ENCODE measurements around the gene OPN5. TPM values are rescaled to one million over a fixed set of nuclear protein-coding genes. Genes with fewer than 3 reads are reported as not detected.

OPN5 gene
- total RNA-seq, 1 experiment from 2014 or later: not detected

- no peaks in the 10 kb centered on the region for H4K20me1 ChIP-seq (ENCODE audit: low read length)
Observed at GRCh38 chr6:47734831-47735481, 46.9 kb upstream of the OPN5 start.

GRCh38 chr6:47736083-47736700 is 45.6 kb upstream of the OPN5 start:
- H3K36me3 ChIP-seq (ENCODE audit: low read depth, low read length): no peaks in the 10 kb centered on the region
- TF ChIP-seq EZH2phosphoT487 (IDR thresholded peaks at IDR 0.05; ENCODE audit: borderline replicate concordance, low read length): no peak
- no peak for TF ChIP-seq CTCF (conservative IDR thresholded peaks at IDR 0.05; ENCODE audit: low read depth, low read length)
- no peak for TF ChIP-seq EZH2 (IDR thresholded peaks at IDR 0.05; ENCODE audit: low read length, unreplicated experiment)
- peaks cover 53% of the 10 kb centered on the region for H3K4me1 ChIP-seq (ENCODE audit: insufficient read depth, low read length)
- no peaks in the 10 kb centered on the region for H4K20me1 ChIP-seq (ENCODE audit: low read length)
- no peaks in the 10 kb centered on the region for H3K27me3 ChIP-seq (ENCODE audit: low read length)
- H3K9me2 ChIP-seq (replicated peaks; ENCODE audit: low read length): no peaks in the 10 kb centered on the region
- ChIA-PET POLR2A (ENCODE audit: unreplicated experiment) (no interaction called here), CTCF (no interaction called here)
- no peak overlapping the region for H3K4me3 ChIP-seq (ENCODE audit: low read length)
- BruUV-seq (replicated peaks): no TSS peak
- DNase-seq (peak; percentile 69), ATAC-seq (peak; percentile 25)
- H3K9ac ChIP-seq (ENCODE audit: low read length): peak overlapping the region; percentile 47
- peaks cover under 1% of the 10 kb centered on the region for H3F3A ChIP-seq (ENCODE audit: low read length, unreplicated experiment)
- H3K9me3 ChIP-seq (ENCODE audit: low read length): no peaks in the 10 kb centered on the region
- H3K4me2 ChIP-seq (ENCODE audit: low read length): peak overlapping the region; percentile 20; the same call in 1 of the 2 replicates
- H3K79me2 ChIP-seq (ENCODE audit: low read length): no peaks in the 10 kb centered on the region
- H3K27ac ChIP-seq (ENCODE audit: low read length): peak overlapping the region; percentile 79
- H2AFZ ChIP-seq (ENCODE audit: low read length): no peak overlapping the region
- intact Hi-C loops (cut with micrococcal nuclease): no loop called here

More at GRCh38 chr6:47734831-47735481, 46.9 kb upstream of the OPN5 start:
- Histone ChIP-seq H3K4me3 (ENCODE audit: low read length) (no peak overlapping the region), H3K36me3 (ENCODE audit: low read depth, low read length) (no peaks in the 10 kb centered on the region), H3K27ac (ENCODE audit: low read length) (no peak overlapping the region), H3F3A (ENCODE audit: low read length, unreplicated experiment) (no peaks in the 10 kb centered on the region), H3K4me2 (ENCODE audit: low read length) (no peak overlapping the region), H2AFZ (ENCODE audit: low read length) (no peak overlapping the region), H3K79me2 (ENCODE audit: low read length) (no peaks in the 10 kb centered on the region), H3K4me1 (ENCODE audit: insufficient read depth, low read length) (peaks cover 52% of the 10 kb centered on the region), H3K9ac (ENCODE audit: low read length) (no peak overlapping the region), H3K9me2 (replicated peaks; ENCODE audit: low read length) (no peaks in the 10 kb centered on the region), H3K9me3 (ENCODE audit: low read length) (no peaks in the 10 kb centered on the region; the same call in 1 of the 2 replicates), H3K27me3 (ENCODE audit: low read length) (no peaks in the 10 kb centered on the region)
- DNase-seq: no peak
- POLR2A ChIA-PET (ENCODE audit: unreplicated experiment): no interaction called here
- intact Hi-C loops (cut with micrococcal nuclease): loop anchor here (1.0 to 5.0 kb wide), 6 partner anchors 45 to 320 kb away; no protein-coding TSS in a partner anchor
- CTCF ChIA-PET: interaction anchor here (1.1 to 1.9 kb wide), 3 partner anchors 44 to 103 kb away, joined by 4 to 11 read pairs (median 5); no protein-coding TSS in a partner anchor
- BruUV-seq (replicated peaks): no TSS peak
- no peak for TF ChIP-seq EZH2phosphoT487 (IDR thresholded peaks at IDR 0.05; ENCODE audit: borderline replicate concordance, low read length)
- no peak for TF ChIP-seq CTCF (conservative IDR thresholded peaks at IDR 0.05; ENCODE audit: low read depth, low read length)
- no peak for TF ChIP-seq EZH2 (IDR thresholded peaks at IDR 0.05; ENCODE audit: low read length, unreplicated experiment)
- ATAC-seq: no peak

GRCh38 chr6:47737406-47737805 is 44.4 kb upstream of the OPN5 start:
- Histone ChIP-seq H3K4me1 (ENCODE audit: insufficient read depth, low read length) (peaks cover 54% of the 10 kb centered on the region), H3F3A (ENCODE audit: low read length, unreplicated experiment) (peaks cover 5% of the 10 kb centered on the region), H3K4me3 (ENCODE audit: low read length) (no peak overlapping the region), H3K4me2 (ENCODE audit: low read length) (no peak overlapping the region), H2AFZ (ENCODE audit: low read length) (no peak overlapping the region), H3K27me3 (ENCODE audit: low read length) (no peaks in the 10 kb centered on the region), H4K20me1 (ENCODE audit: low read length) (no peaks in the 10 kb centered on the region), H3K9ac (ENCODE audit: low read length) (no peak overlapping the region), H3K79me2 (ENCODE audit: low read length) (no peaks in the 10 kb centered on the region), H3K9me3 (ENCODE audit: low read length) (no peaks in the 10 kb centered on the region), H3K9me2 (replicated peaks; ENCODE audit: low read length) (no peaks in the 10 kb centered on the region), H3K36me3 (ENCODE audit: low read depth, low read length) (no peaks in the 10 kb centered on the region), H3K27ac (ENCODE audit: low read length) (peak overlapping the region; percentile 79)
- intact Hi-C loops (cut with micrococcal nuclease): no loop called here
- ChIA-PET CTCF (no interaction called here), POLR2A (ENCODE audit: unreplicated experiment) (interaction anchor here (0.6 kb wide), 1 partner anchor 695 kb away, joined by 3 read pairs; no protein-coding TSS in a partner anchor)
- DNase-seq (peak; percentile 51), ATAC-seq (no peak)
- no peak for TF ChIP-seq CTCF (conservative IDR thresholded peaks at IDR 0.05; ENCODE audit: low read depth, low read length)
- TF ChIP-seq EZH2phosphoT487 (IDR thresholded peaks at IDR 0.05; ENCODE audit: borderline replicate concordance, low read length): no peak
- BruUV-seq (replicated peaks): no TSS peak

All from PC-3 (cell line).